GM12878 (cell line): ENCODE data around the gene CHRDL1. TPM values are rescaled to one million over a fixed set of nuclear protein-coding genes. Genes with fewer than 3 reads are reported as not detected.

Experiments
- ATAC-seq: fragments of 200-7000 bp; cut with Tn5 transposase; 3 replicates; pipeline ENCODE4 v1.9.1; 2020; ENCODE audit warnings: mild to moderate bottlenecking, moderate library complexity
- BruUV-seq: library from RNA; stranded (reverse); fragments of 400-500 nt; replicated peaks from 2 replicates; lab custom pipeline; 2021; lab: Mats Ljungman, UMichigan
- CTCF ChIA-PET: fragments of 300-600 bp; sonication (Branson Sonifier 250); formaldehyde crosslinking; extraction: SDS; loops from one replicate; lab custom pipeline; 2021; ENCODE audit warnings: inconsistent platforms; lab: Yijun Ruan, JAX
- POLR2A ChIA-PET: fragments of 350-600 bp; formaldehyde crosslinking; extraction: SDS; loops from one replicate; lab custom pipeline; 2021; ENCODE audit warnings: inconsistent platforms; lab: Charles Lee
- RAD21 ChIA-PET: fragments of 300-600 bp; sonication (Branson Sonifier 250); formaldehyde crosslinking; loops from one replicate; lab custom pipeline; 2023; ENCODE audit warnings: antibody characterized with exemption; ENCODE audit not compliant: unreplicated experiment; lab: Charles Lee
- SMC1A ChIA-PET: fragments of 300-600 bp; sonication (Branson Sonifier 250); formaldehyde crosslinking; loops from one replicate; lab custom pipeline; 2023; ENCODE audit not compliant: unreplicated experiment, uncharacterized antibody; lab: Charles Lee
- DNase-seq: peaks from one replicate; pipeline ENCODE4 v3.0.0-alpha.2; 2011; ENCODE audit warnings: low read depth, low spot score
- FAIRE-seq: peaks from 3 replicates; lab custom pipeline; 2011; peaks lifted over from hg19 to GRCh38; lab: Jason Lieb, UNC
- H2AFZ ChIP-seq: 2 replicates; pipeline ENCODE4 v1.6.0; 2011; ENCODE audit warnings: low read depth, low read length, control low read depth; ENCODE audit not compliant: control insufficient read depth
- H3K27ac ChIP-seq: 2 replicates; pipeline ENCODE4 v1.5.1; 2011; ENCODE audit warnings: control low read depth; ENCODE audit not compliant: control insufficient read depth, insufficient read depth
- H3K27me3 ChIP-seq, 2 experiments: replicated peaks in 1 of 2; 2 replicates each; pipeline versions ENCODE4 v1.6.0 to v1.6.1; 2011; ENCODE audit warnings: low read length in 1 of 2; ENCODE audit not compliant: control insufficient read depth in 2 of 2, insufficient read depth in 2 of 2
- H3K36me3 ChIP-seq, 2 experiments: 2 replicates each; pipeline ENCODE4 v1.5.1; 2011; ENCODE audit warnings: low read length in 1 of 2; ENCODE audit not compliant: control insufficient read depth in 2 of 2, insufficient read depth in 2 of 2
- H3K4me1 ChIP-seq: 2 replicates; pipeline ENCODE4 v1.6.1; 2011; ENCODE audit warnings: mild to moderate bottlenecking, low read length, moderate library complexity, mixed read lengths; ENCODE audit not compliant: control insufficient read depth, insufficient read depth
- H3K4me2 ChIP-seq: 2 replicates; pipeline ENCODE4 v1.6.0; 2011; ENCODE audit warnings: control low read depth; ENCODE audit not compliant: control insufficient read depth, insufficient read depth
- H3K4me3 ChIP-seq: fragments of 200-600 bp; sonication (generic); 2 replicates; pipeline ENCODE4 v1.5.1; 2016
- H3K79me2 ChIP-seq: 2 replicates; pipeline ENCODE4 v1.6.0; 2011; ENCODE audit warnings: low read length; ENCODE audit not compliant: control insufficient read depth, insufficient read depth
- H3K9ac ChIP-seq: 2 replicates; pipeline ENCODE4 v1.8.0; 2011; ENCODE audit warnings: low read length, control low read depth, mixed read lengths; ENCODE audit not compliant: control insufficient read depth, insufficient read depth
- H3K9me3 ChIP-seq: replicated peaks from 3 replicates; pipeline ENCODE4 v1.5.1; 2011; ENCODE audit warnings: mild to moderate bottlenecking, low read length; ENCODE audit not compliant: control insufficient read depth, insufficient read depth
- H4K20me1 ChIP-seq: 2 replicates; pipeline ENCODE4 v1.6.0; 2011; ENCODE audit not compliant: control insufficient read depth, insufficient read depth
- BMI1 ChIP-seq: fragments of 450-650 bp; IDR thresholded peaks from 2 replicates; pipeline ENCODE4 v1.6.1; 2016; ENCODE audit warnings: mild to moderate bottlenecking, moderate library complexity, borderline replicate concordance
- CHD2 ChIP-seq: IDR thresholded peaks from 2 replicates; pipeline ENCODE4 v1.6.1; 2011; ENCODE audit warnings: low read depth, low read length, improper control_type of control experiment, borderline replicate concordance
- CHD4 ChIP-seq: fragments of 200-600 bp; sonication (generic); IDR thresholded peaks from 2 replicates; pipeline ENCODE4 v1.6.1; 2016; ENCODE audit warnings: mild to moderate bottlenecking
- CREM ChIP-seq: IDR thresholded peaks from 2 replicates; pipeline ENCODE4 v1.6.1; 2014; ENCODE audit warnings: antibody characterized with exemption, low read depth
- HDAC6 ChIP-seq: fragments of 200-600 bp; sonication (generic); IDR thresholded peaks from one replicate; pipeline ENCODE4 v1.8.0; 2017; ENCODE audit warnings: antibody characterized with exemption; ENCODE audit not compliant: unreplicated experiment
- HDGF ChIP-seq: fragments of 450-650 bp; IDR thresholded peaks from 2 replicates; pipeline ENCODE4 v1.6.1; 2016; ENCODE audit warnings: antibody characterized with exemption
- MEF2B ChIP-seq: fragments of 450-650 bp; IDR thresholded peaks from 2 replicates; pipeline ENCODE4 v1.6.1; 2018; ENCODE audit warnings: mild to moderate bottlenecking, moderate library complexity; ENCODE audit not compliant: partially characterized antibody, poor library complexity, severe bottlenecking
- MTA2 ChIP-seq: fragments of 450-650 bp; IDR thresholded peaks from 2 replicates; pipeline ENCODE4 v1.6.1; 2016; ENCODE audit warnings: low read depth, mild to moderate bottlenecking, moderate library complexity
- NRF1 ChIP-seq: conservative IDR thresholded peaks from 2 replicates; pipeline ENCODE4 v1.6.1; 2011; ENCODE audit warnings: mild to moderate bottlenecking, low read depth, low read length, improper control_type of control experiment
- PKNOX1 ChIP-seq: fragments of 450-650 bp; IDR thresholded peaks from 2 replicates; pipeline ENCODE4 v1.6.1; 2016; ENCODE audit warnings: mild to moderate bottlenecking
- SIN3A ChIP-seq: IDR thresholded peaks from 2 replicates; pipeline ENCODE4 v1.6.1; 2012; ENCODE audit warnings: low read depth, low read length, improper control_type of control experiment
- SMAD1 ChIP-seq: fragments of 450-650 bp; IDR thresholded peaks from 2 replicates; pipeline ENCODE4 v1.6.1; 2018; ENCODE audit warnings: mild to moderate bottlenecking, low read depth; ENCODE audit not compliant: partially characterized antibody
- SP1 ChIP-seq: IDR thresholded peaks from one replicate; pipeline ENCODE4 v1.6.1; 2011; ENCODE audit warnings: low read depth, low read length
- SUPT20H ChIP-seq: IDR thresholded peaks from 2 replicates; pipeline ENCODE4 v1.6.1; 2011; ENCODE audit warnings: low read depth, mild to moderate bottlenecking, low read length, moderate library complexity, borderline replicate concordance; ENCODE audit not compliant: control insufficient read depth
- SUZ12 ChIP-seq: fragments of 200-600 bp; sonication (generic); IDR thresholded peaks from one replicate; pipeline ENCODE4 v1.6.1; 2018; ENCODE audit warnings: antibody characterized with exemption, mild to moderate bottlenecking; ENCODE audit not compliant: unreplicated experiment
- TCF7 ChIP-seq: IDR thresholded peaks from 2 replicates; pipeline ENCODE4 v1.6.1; 2014; ENCODE audit warnings: antibody characterized with exemption, borderline replicate concordance
- ZBTB4 ChIP-seq: fragments of 450-650 bp; formaldehyde crosslinking; IDR thresholded peaks from 2 replicates; pipeline ENCODE4 v1.4.0; 2022; ENCODE audit warnings: mild to moderate bottlenecking, moderate library complexity
- ZNF24 ChIP-seq: fragments of 450-650 bp; IDR thresholded peaks from 2 replicates; pipeline ENCODE4 v1.6.1; 2017; ENCODE audit warnings: antibody characterized with exemption, mild to moderate bottlenecking
- ZZZ3 ChIP-seq: IDR thresholded peaks from 2 replicates; pipeline ENCODE4 v1.6.1; 2011; ENCODE audit warnings: low read depth; ENCODE audit not compliant: control insufficient read depth, insufficient read length
- WGBS: methylation state at CpG from one replicate; pipeline ENCODE4 v1.1.6; 2016; ENCODE audit warnings: low lambda C conversion rate; ENCODE audit not compliant: insufficient replicate concordance, insufficient coverage; ENCODE audit errors: missing lambda C conversion rate; 5-methylcytosine and 5-hydroxymethylcytosine counted together
- in situ Hi-C: fragments of 300-500 bp; cut with MboI; formaldehyde crosslinking; loops from 9 replicates; pipeline ENCODE4 v1.14.3; 2018; ENCODE audit warnings: mixed read lengths
- intact Hi-C: fragments of 100-400 bp; cut with micrococcal nuclease; formaldehyde crosslinking; loops from one replicate; pipeline ENCODE4 v1.14.2; 2022; ENCODE audit not compliant: unreplicated experiment
- polyA plus RNA-seq, 11 experiments: library from polyadenylated mRNA; depleted of rRNA in 4 of 11; unstranded in 6 of 11; stranded (reverse) in 5 of 11; fragments of >200 nt; fragmentation: Nextera tagmentation in 4 of 11; fragmentation: Illumina TruSeq in 1 of 11; extraction: Ambion mirVana in 4 of 11; extraction: Trizol in 1 of 11; gene quantifications; 1 replicate in 1 of 11; 2 replicates in 10 of 11; pipeline versions ENCODE4 v1.2.1 to v1.2.3, GENCODE V29; 2011 to 2016; ENCODE audit warnings: inconsistent platforms in 2 of 11, missing spikeins in 2 of 11, low read depth in 1 of 11
- total RNA-seq, 4 experiments: library from RNA; depleted of rRNA in 3 of 4; stranded (reverse); fragments of >200 nt in 3 of 4; fragmentation: Illumina TruSeq in 1 of 4; extraction: Trizol in 1 of 4; gene quantifications; 2 replicates each; pipeline versions ENCODE4 v1.2.1 to v1.2.3, GENCODE V29; 2013 to 2021

The CHRDL1 gene
- total and polyA plus RNA-seq, 10 of the 15 experiments (the other 5 are each of a cell fraction or from before 2014, with no cell fraction given): 0.05 to 0.47 (median 0.25) TPM

GRCh38 chrX:110806145-110806544 lies 10.5 kb upstream of the CHRDL1 start:
- intact Hi-C loops: no loop called here
- FAIRE-seq (no peak), ATAC-seq (no peak), DNase-seq (no peak)
- no peak overlapping the region for H2AFZ ChIP-seq
- TF ChIP-seq NRF1: no peak
- TF ChIP-seq SUZ12: no peak
- TF ChIP-seq CHD2: no peak
- no peak for TF ChIP-seq SUPT20H
- no peak for TF ChIP-seq SMAD1
- TF ChIP-seq SP1: no peak
- TF ChIP-seq HDGF: no peak
- no peak for TF ChIP-seq HDAC6
- TF ChIP-seq CREM: no peak
- no peak for TF ChIP-seq ZNF24
- TF ChIP-seq ZZZ3: no peak
- no peak for TF ChIP-seq SIN3A
- no peak for TF ChIP-seq PKNOX1
- TF ChIP-seq TCF7: no peak
- TF ChIP-seq MEF2B: no peak
- TF ChIP-seq ZBTB4: no peak
- no peak for TF ChIP-seq CHD4
- TF ChIP-seq MTA2: no peak
- TF ChIP-seq BMI1: no peak
- H3K79me2 ChIP-seq: no peaks in the 10 kb centered on the region
- WGBS: 24% methylated on average over 4 of the region's 4 CpGs
- no peaks in the 10 kb centered on the region for H3K27me3 ChIP-seq
- no peak overlapping the region for H3K4me3 ChIP-seq
- H3K9me3 ChIP-seq: no peaks in the 10 kb centered on the region
- no peak overlapping the region for H3K27ac ChIP-seq
- ChIA-PET SMC1A (no interaction called here), RAD21 (no interaction called here), CTCF (no interaction called here), POLR2A (no interaction called here)
- H3K36me3 ChIP-seq: no peaks in the 10 kb centered on the region
- H4K20me1 ChIP-seq: no peaks in the 10 kb centered on the region
- H3K4me2 ChIP-seq: no peak overlapping the region
- H3K4me1 ChIP-seq: no peaks in the 10 kb centered on the region
- in situ Hi-C loops: no loop called here
- no peak overlapping the region for H3K9ac ChIP-seq
- no TSS peak for BruUV-seq
